Smooth muscle cell (in vitro differentiated cells): Measurements from ENCODE around the gene RSU1. TPM values are rescaled to one million over a fixed set of nuclear protein-coding genes. Genes with fewer than 3 reads are reported as not detected.

Experiments
- DNase-seq: peaks from one replicate; lab custom pipeline; 2025; ENCODE audit not compliant: unreplicated experiment; lab: John Stamatoyannopoulos, UW
- H2AFZ ChIP-seq: fragments of 200-600 bp; sonication (generic); 2 replicates; pipeline ENCODE4 v1.6.0; 2016; ENCODE audit warnings: antibody characterized with exemption, low read depth, mild to moderate bottlenecking
- H3F3A ChIP-seq: fragments of 200-600 bp; sonication (generic); 2 replicates; pipeline ENCODE4 v1.6.0; 2017; ENCODE audit warnings: antibody characterized with exemption, low read depth
- H3K27ac ChIP-seq: fragments of 200-600 bp; sonication (generic); 2 replicates; pipeline ENCODE4 v1.5.1; 2016; ENCODE audit warnings: low read depth, mild to moderate bottlenecking
- H3K27me3 ChIP-seq: fragments of 200-600 bp; sonication (generic); 2 replicates; pipeline ENCODE4 v1.6.1; 2016; ENCODE audit warnings: low read depth, mild to moderate bottlenecking
- H3K36me3 ChIP-seq: fragments of 200-600 bp; sonication (generic); 2 replicates; pipeline ENCODE4 v1.5.1; 2016; ENCODE audit warnings: low read depth
- H3K4me1 ChIP-seq: fragments of 200-600 bp; sonication (generic); 2 replicates; pipeline ENCODE4 v1.5.1; 2016; ENCODE audit warnings: low read depth
- H3K4me2 ChIP-seq: fragments of 200-600 bp; sonication (generic); 2 replicates; pipeline ENCODE4 v1.6.0; 2016; ENCODE audit warnings: mild to moderate bottlenecking
- H3K4me3 ChIP-seq: fragments of 200-600 bp; sonication (generic); 2 replicates; pipeline ENCODE4 v1.5.1; 2016; ENCODE audit warnings: mild to moderate bottlenecking
- H3K79me2 ChIP-seq: fragments of 200-600 bp; sonication (generic); 2 replicates; pipeline ENCODE4 v1.6.0; 2016; ENCODE audit warnings: low read depth, mild to moderate bottlenecking
- H3K9ac ChIP-seq: fragments of 200-600 bp; sonication (generic); 2 replicates; pipeline ENCODE4 v1.6.0; 2016; ENCODE audit warnings: low read depth
- H3K9me3 ChIP-seq: fragments of 200-600 bp; sonication (generic); replicated peaks from 2 replicates; pipeline ENCODE4 v1.5.1; 2016; ENCODE audit warnings: low read depth
- H4K20me1 ChIP-seq: fragments of 200-600 bp; sonication (generic); 2 replicates; pipeline ENCODE4 v1.6.0; 2016; ENCODE audit warnings: low read depth
- CTCF ChIP-seq: fragments of 200-600 bp; sonication (generic); IDR thresholded peaks from 2 replicates; pipeline ENCODE4 v1.5.1; 2017; ENCODE audit warnings: borderline replicate concordance, mild to moderate bottlenecking, antibody characterized with exemption; ENCODE audit not compliant: insufficient read depth, poor library complexity, severe bottlenecking
- WGBS: methylation state at CpG from one replicate; pipeline ENCODE4 v1.1.7; 2016; ENCODE audit warnings: low lambda C conversion rate; 5-methylcytosine and 5-hydroxymethylcytosine counted together
- polyA plus RNA-seq: library from polyadenylated mRNA; unstranded; fragments of >200 nt; fragmentation: Nextera tagmentation; extraction: Ambion mirVana; gene quantifications from 2 replicates; pipeline ENCODE4 v1.2.1, GENCODE V29; 2016
- total RNA-seq: library from RNA; depleted of rRNA; stranded (reverse); fragments of >200 nt; gene quantifications from 2 replicates; pipeline ENCODE4 v1.2.3, GENCODE V29; 2014

RSU1 gene
- total and polyA plus RNA-seq, 2 experiments from 2014 or later: 110 to 128 TPM

- WGBS: 88% methylated on average over 3 of the region's 3 CpGs
- no peak for DNase-seq
These were observed 66.8 kb downstream of the RSU1 start for GRCh38 chr10:16750461-16750860.

GRCh38 chr10:16748749-16749148 lies 68.5 kb downstream of the RSU1 start:
- no peak for DNase-seq
- Histone ChIP-seq H3K27me3 (no peaks in the 10 kb centered on the region), H3F3A (no peaks in the 10 kb centered on the region), H3K79me2 (no peaks in the 10 kb centered on the region), H4K20me1 (peaks cover 7% of the 10 kb centered on the region), H3K9ac (no peak overlapping the region), H3K4me2 (no peak overlapping the region), H3K4me1 (no peaks in the 10 kb centered on the region), H3K9me3 (no peaks in the 10 kb centered on the region), H3K4me3 (no peak overlapping the region), H3K36me3 (no peaks in the 10 kb centered on the region), H3K27ac (no peak overlapping the region), H2AFZ (no peak overlapping the region)
- TF ChIP-seq CTCF: no peak
- WGBS: 95% methylated on average over 7 of the region's 7 CpGs

More at GRCh38 chr10:16750461-16750860, 66.8 kb downstream of the RSU1 start:
- H3K4me1 ChIP-seq: no peaks in the 10 kb centered on the region
- no peaks in the 10 kb centered on the region for H3K79me2 ChIP-seq
- no peak overlapping the region for H3K27ac ChIP-seq
- H3K27me3 ChIP-seq: no peaks in the 10 kb centered on the region
- no peaks in the 10 kb centered on the region for H3F3A ChIP-seq
- TF ChIP-seq CTCF: no peak
- H2AFZ ChIP-seq: no peak overlapping the region
- H3K9me3 ChIP-seq: no peaks in the 10 kb centered on the region
- H4K20me1 ChIP-seq: peaks cover 14% of the 10 kb centered on the region
- H3K9ac ChIP-seq: no peak overlapping the region
- no peaks in the 10 kb centered on the region for H3K36me3 ChIP-seq
- no peak overlapping the region for H3K4me2 ChIP-seq
- no peak overlapping the region for H3K4me3 ChIP-seq

GRCh38 chr10:16746856-16747255 lies 70.4 kb downstream of the RSU1 start:
- no peak for TF ChIP-seq CTCF
- no peaks in the 10 kb centered on the region for H3K4me1 ChIP-seq
- H3K4me2 ChIP-seq: no peak overlapping the region
- H3K79me2 ChIP-seq: no peaks in the 10 kb centered on the region
- DNase-seq: no peak
- no peaks in the 10 kb centered on the region for H3F3A ChIP-seq
- H3K9ac ChIP-seq: no peak overlapping the region
- 85% methylated on average over 6 of the region's 6 CpGs for WGBS
- H3K4me3 ChIP-seq: no peak overlapping the region
- no peaks in the 10 kb centered on the region for H3K9me3 ChIP-seq
- no peaks in the 10 kb centered on the region for H3K27me3 ChIP-seq
- no peak overlapping the region for H2AFZ ChIP-seq
- H3K27ac ChIP-seq: no peak overlapping the region
- H3K36me3 ChIP-seq: no peaks in the 10 kb centered on the region
- peaks cover 5% of the 10 kb centered on the region for H4K20me1 ChIP-seq

GRCh38 chr10:16745061-16745460 lies 72.2 kb downstream of the RSU1 start:
- WGBS: 87% methylated on average over 6 of the region's 6 CpGs
- no peaks in the 10 kb centered on the region for H3K36me3 ChIP-seq
- no peaks in the 10 kb centered on the region for H3K4me1 ChIP-seq
- no peak overlapping the region for H3K4me3 ChIP-seq
- no peak overlapping the region for H3K27ac ChIP-seq
- no peak for TF ChIP-seq CTCF
- peaks cover 5% of the 10 kb centered on the region for H4K20me1 ChIP-seq
- peaks cover 4% of the 10 kb centered on the region for H3F3A ChIP-seq
- no peak overlapping the region for H2AFZ ChIP-seq
- no peaks in the 10 kb centered on the region for H3K79me2 ChIP-seq
- no peak overlapping the region for H3K4me2 ChIP-seq
- H3K9me3 ChIP-seq: no peaks in the 10 kb centered on the region
- H3K9ac ChIP-seq: no peak overlapping the region
- no peaks in the 10 kb centered on the region for H3K27me3 ChIP-seq
- DNase-seq: no peak
